Measurements from ENCODE around the gene CASP14.
"Not testable (repeated sequence)": the region's sequence is repeated elsewhere in the genome, so short reads cannot be mapped to it uniquely, and the experiment has no call there.

CASP14 gene

DNA sequence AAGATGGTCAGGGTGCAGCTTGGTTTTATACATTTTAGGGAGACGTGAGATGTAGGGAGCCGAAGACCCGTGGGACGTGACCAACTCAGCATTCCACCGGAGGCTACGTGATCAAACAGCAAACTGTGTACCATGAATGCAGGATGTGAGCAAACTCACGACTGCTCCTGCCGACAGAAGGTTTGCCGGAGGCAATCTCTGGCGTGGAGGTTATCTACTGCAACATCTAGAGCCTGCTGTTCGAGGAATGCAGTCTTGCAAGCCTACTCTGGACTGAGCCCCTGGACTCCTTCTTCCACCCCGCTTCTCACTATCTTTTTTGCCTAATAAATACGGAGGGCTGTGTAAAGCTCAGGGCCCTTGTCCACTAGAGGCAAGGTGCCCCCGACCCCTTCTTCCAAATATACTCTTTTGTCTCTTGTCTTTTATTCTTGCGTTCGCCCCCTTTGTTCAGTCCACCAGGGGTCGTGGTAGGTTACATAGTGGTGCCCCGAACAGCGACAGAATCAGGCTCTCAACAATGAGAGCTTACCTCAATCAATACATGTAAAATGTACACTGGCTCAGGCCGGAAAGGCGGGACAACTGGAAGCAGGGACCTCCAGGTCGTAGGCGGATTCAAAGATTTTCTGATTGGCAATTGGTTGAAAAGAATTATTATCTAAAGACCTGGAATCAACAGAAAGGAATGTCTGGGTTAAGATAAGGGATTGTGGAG, 23.8 kb downstream of the CASP14 start:
- no peak for DNase-seq

DNA sequence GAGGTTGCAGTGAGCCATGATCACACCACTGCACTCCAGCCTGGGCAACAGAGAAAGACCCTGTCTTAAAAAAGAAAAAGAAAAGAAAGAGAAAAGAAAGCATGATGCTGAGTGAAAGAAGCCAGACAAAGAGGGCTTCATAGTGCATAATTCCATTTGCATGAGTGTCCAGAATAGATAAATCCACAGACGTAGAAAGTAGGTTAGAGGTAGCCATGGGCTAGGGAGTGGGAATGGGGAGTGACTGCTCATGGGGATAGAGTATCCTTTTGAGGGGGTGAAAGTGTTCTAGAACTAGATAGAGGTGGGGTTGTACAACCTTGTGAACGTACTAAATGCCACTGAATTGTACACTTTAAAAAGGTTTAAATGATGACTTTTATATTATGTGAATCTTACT, 25.1 kb downstream of the CASP14 start:
- DNase-seq = no peak

DNA sequence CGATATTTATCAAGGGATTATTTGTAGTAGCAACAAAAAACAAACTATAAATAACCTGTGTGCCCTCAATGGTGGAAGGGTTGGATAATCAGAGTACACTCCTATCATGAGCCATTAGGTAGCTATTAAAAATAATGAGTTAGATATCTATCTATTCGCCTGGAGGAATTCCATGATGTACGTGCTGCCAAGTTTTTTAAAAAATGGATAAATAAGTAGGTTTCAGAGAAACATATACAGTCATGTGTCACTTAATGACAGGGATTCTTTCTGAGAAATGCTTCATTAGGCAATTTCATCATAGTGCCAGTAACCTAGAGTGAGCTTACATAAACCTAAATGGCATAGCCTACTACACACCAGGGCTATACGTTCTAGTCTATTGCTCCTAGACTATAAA, 26.5 kb downstream of the CASP14 start:
- DNase-seq = no peak

DNA sequence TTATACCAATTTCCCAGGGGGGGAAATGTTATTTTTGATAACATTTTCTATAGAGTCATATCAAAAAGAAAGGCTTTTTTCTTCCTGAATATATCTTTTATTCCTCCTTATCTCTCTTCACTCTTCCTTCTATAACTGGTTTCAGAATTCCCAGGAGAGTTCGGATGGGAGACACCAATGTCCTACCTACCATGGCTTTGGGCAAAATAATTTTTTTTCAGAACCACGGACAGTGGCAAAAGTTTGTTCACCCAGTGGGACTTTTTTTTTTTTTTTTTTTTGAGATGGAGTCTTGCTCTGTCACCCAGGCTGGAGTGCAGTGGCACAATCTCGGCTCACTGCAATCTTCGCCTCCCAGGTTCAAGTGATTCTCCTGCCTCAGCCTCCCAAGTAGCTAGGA, 30.7 kb downstream of the CASP14 start:
- not testable (repeated sequence) for DNase-seq

DNA sequence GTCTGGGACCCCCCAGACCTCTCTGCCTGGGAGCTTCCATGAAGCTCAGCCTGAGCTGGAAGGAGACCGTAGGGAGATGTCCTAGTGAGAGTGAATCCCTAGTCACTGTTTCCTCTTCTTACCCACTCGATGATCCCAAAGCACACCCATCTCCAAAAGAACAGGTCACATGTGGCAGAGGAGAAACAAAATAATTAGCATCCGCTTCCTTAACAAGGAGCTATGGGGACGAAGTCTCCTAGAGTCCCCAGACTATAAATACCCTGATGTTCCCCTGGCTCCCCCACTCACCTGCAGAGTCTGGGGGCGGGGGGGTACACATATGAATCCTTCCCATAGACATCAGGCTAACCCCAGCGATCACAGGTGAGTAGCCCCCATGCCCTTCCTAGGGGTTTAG, 32.6 kb downstream of the CASP14 start, which contains the start of gene OR1I1:
OR1I1 (plus strand) TSS at position 301 of the 400 bp plus-strand sequence. CDS start 4,855 bp downstream, outside the sequence.
- DNase-seq = no peak

DNA sequence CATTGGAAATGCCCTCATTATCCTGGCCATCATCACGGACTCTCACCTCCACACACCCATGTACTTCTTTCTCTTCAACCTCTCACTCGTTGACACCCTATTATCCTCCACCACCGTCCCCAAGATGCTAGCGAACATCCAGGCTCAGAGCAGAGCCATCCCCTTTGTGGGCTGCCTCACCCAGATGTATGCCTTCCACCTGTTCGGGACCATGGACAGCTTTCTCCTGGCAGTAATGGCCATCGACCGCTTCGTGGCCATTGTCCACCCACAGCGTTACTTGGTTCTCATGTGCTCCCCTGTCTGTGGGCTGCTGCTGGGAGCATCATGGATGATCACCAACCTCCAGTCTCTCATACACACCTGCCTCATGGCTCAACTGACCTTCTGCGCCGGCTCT, 37.9 kb downstream of the CASP14 start:
- no peak for DNase-seq

DNA sequence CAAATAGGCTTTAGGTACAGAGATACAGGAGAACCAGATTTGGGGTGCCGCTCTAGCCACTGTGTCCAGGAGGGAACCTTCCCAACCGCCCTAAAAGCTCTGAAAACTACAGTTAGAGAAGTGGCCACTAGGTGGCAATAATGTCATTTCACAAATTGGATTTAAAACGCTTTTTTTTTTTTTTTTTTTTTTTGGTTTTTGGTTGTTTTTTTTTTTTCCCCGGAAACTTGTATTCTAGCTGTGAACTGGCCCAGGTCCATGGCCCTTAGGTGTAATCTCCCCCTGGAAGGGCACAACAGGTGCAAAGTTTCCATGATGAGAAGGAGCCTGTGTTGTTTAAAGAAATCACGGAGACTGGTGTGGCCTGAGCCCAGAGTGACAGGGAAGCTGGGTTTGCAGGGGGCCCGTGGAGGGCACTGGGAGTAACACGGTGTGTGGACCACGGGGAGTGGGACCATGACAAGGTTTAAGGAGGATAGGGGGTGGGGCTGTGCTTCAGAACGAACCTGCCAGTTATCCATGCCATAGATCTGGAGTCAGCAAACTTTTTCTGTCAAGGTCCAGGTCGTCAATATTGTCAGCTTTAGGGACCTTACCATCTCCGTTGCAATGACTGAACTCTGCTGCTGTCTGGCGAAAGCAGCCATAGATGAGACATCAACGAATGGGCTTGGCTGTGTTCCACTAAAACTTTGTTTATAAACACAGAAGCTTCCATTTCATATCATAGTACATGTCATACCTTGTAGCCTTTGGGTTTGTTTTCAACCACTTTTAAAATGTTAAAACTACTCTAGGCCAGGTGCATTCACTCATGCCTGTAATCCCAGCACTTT, 42.9 kb downstream of the CASP14 start:
- DNase-seq = peak; percentile 48

DNA sequence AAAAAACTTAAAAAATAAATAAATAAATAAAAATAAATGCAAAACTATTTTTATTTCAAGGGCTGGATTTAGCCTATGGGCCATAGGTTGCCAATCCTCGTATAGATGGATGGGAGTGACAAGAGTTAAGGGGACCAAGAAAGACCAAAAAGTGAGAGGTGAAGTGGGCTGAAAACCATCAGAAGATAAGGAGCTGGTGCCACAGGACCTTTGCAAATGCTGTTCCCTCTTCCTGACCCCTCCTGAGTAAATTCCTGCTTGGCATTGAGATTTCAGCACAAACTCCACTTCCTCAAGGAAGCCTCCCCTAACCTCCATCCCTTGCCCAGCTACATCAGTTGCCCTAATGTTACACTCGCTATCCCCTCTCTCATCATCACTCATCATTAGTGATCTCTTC, 43.7 kb downstream of the CASP14 start:
- DNase-seq = no peak

DNA sequence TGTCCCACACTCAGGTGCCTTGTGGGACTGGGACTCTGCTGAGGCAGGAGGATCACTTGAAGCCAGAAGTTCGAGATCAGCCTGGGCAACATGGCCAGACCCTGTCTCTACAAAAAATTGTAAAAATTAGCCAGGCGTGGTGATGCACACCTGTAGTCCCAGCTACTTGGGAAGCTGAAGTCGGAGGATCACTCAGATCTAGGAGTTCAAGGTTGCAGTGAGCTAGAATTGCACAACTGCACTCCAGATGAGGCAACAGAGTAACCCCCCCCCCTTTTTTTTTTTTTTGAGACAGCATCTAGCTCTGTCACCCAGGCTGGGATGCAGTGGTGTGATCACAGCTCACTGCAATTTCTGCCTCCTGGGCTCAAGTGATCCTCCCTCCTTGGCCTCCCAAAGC, 46.9 kb downstream of the CASP14 start:
- no peak for DNase-seq

DNA sequence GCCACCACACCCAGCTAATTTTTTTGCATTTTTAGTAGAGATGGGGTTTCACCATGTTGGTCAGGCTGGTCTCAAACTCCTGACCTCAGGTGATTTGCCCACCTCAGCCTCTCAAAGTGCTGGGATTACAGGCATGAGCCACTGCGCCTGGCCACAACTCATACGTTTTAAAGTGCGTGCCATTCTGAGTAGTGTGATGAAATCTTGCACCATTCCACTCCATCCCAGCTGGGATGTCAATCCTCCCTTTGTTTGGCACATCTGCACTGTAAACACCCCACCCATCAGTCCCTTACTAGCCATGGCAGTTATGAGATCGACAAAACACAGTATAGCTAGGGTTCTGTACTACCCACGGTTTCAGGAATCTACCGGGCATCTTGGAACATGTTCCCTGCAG, 48.7 kb downstream of the CASP14 start:
- not testable (repeated sequence) for DNase-seq

DNA sequence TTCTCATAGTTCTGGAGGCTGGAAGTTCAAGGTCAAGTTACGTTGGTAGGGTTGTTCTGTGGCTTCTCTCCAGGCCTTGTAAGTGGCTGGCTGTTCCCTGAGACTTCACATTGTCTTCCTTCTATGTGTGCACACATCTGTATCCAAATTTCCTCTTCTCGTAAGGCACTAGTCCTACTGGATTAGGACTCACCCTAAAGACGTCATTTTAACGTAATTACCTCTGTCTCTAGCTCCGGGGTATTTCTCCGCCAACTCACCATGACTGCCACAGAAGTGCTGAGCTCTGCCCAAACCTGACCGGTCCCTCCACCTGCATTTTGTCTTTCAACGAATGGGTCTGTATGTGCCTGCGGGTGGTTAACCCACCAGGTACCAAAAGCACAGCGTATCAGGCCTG, 49.2 kb downstream of the CASP14 start:
- DNase-seq = no peak

DNA sequence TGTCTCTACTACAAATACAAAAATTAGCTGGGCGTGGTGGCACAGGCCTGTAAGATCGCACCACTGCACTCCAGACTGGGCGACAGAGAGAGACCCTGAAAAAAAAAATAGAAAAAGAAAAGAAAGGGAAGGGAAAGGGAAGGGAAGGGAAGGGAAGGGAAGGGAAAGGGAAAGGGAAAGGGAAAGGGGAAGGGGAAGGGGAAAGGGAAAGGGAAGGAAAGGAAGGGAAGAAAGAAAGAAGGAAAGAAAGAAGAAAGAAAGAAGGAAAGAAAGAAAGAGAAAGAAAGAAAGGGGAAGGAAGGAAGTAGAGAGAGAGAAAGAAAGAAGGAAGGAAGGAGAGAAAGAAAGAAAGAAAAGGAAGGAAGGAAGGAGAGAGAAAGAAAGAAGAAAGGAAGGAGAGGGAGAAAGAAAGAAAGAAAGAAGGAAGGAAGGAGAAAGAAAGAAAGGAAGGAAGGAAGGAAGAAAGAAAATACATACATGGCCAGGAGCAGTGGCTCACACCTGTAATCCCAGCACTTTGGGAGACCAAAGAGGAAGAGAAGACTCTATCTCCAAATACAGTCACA, 49.8 kb downstream of the CASP14 start:
- DNase-seq = no peak

DNA sequence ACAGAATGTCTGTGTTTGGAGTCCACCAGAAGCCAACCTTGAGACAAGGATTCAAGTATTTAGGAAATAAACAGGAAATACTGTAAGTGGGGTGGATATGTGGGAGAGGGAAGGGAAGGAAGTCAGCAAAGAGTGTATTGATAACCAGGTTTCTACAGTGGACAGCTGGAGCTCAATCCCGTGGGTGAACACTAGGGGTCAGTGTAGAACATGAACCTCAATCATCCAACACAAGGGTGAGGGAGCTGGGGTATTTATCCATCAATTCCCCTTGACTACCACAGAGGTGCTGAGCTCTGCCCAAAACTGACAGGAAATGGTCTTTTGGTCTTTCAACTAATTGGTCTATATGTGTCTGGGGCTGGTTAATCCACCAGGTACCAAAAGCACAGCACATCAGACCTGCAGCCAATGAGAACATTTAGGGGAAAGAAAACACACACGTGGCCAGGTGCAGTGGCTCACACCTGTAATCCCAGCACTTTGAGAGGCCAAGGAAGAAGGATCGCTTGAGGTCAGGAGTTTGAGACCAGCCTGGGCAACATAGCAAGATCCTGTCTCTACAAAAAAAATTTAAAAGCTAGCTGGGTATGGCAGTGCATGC, 52.3 kb downstream of the CASP14 start:
- peak; percentile 1 for DNase-seq

DNA sequence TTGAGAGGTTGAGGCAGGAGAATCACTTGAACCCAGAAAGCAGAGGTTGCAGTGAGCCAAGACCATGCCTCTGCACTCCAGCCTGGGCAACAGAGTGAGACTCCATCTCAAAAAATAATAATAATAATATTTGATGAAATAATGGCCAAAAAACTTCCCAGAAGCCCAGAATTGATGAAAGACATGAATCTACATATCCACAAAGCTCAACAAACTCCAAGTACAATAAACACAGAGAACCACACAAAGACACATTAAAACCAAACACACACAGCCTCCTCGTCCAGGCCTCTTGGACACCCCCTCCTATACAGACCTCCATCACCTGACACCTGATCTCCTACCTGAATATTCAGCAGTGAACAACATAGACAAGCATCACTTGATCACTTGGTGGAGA, 54.7 kb downstream of the CASP14 start:
- no peak for DNase-seq

DNA sequence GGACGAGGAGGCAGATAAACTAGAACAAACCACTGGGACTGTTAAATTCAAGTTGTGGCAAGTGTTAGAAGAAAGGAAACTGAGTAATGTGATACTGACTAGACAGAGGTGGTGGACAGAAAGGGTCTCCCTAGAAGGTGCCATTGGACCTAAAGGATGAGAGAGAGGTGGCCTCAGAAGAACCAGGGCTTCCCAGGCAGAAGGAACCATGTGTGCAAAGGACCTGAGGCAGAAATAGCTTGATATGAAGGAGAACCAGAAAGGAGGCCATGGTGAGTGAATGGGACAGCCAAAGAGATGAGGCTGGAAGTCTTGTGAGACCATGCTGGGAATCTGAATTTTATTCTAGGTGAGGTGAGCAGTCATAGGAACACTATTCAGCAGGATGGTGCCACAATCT, 55.1 kb downstream of the CASP14 start:
- no peak for DNase-seq

DNA sequence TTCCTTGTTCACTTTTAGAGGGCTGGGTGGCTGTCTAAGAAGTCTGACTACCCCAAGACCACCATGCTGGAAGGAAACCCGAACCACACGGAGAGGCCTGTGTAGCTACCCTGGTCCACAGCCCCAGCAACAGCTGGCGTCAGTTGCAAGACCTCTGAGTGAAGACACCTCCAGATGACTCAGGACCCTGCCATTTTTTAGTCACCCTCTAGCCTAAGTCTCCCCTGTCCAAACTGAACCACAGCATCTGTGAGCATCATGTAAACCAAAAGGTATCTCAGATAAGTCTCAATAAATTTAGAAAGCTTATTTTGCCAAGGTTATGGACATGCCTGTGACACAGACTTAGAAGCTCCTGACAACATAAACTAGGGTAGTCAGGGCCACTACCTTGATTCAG, 55.8 kb downstream of the CASP14 start:
- no peak for DNase-seq

DNA sequence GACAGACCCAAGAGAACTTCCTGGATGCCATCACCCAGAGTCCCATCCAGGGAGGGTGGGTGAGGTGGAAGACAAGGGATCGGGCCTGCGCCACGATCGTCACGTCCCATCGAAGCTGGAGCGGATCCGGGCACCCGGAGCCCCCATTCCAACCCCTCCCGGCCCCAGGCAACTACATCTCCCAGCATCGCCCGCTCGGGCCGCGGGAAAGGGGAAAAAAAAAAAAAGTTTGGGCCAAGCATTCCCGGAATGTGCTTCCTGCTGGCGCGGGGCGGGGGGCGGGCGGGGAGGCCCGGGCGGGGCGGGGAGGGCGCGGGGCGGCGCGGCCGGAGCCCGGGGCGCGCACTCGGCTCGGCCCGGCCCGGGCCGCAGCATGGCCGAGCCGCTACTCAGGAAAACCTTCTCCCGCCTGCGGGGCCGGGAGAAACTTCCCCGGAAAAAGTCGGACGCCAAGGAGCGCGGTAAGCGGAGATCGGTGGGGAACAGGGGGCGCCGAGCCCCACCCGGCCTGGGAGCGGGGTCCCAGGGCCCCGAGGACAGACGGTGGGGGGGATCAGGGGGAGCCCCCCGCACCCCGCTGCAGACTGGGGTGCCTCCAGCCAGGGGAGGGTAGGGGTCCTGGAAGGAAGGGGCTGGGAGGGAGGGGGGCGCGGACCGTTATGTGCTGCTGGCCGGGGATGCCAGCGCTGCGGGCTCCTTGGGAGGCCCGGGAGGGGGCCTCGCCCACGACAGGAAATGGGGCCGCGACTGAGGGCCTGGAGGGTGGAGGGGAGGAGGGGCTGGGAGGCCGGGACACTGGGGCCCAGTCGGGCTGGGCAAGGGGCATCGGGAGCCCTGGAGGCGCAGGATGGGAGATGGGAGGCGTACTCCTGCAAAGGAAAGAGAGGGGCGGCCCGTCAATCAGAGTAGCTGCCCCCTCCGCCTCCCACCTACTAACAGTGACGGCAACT, 58.1 kb downstream of the CASP14 start, which contains the start of gene SYDE1:
SYDE1 (plus strand) TSS at position 341 of the 950 bp plus-strand sequence; CDS start at position 374, 33 bp downstream.
- DNase-seq = no peak

All from NCI-H1092 treated with DMSO at 0.1 percent for 48 hours (cell line).